SU-DHL-6 (cell line): ENCODE measurements around the gene TMEM198.

Source experiments
- CTCF ChIP-seq: fragments of 200-600 bp; sonication (generic); IDR thresholded peaks from one replicate; pipeline ENCODE4 v1.5.1; 2017; ENCODE audit warnings: antibody characterized with exemption, mild to moderate bottlenecking, low read length, moderate library complexity; ENCODE audit not compliant: insufficient read depth, poor library complexity, severe bottlenecking
- EZH2phosphoT487 ChIP-seq: fragments of 200-600 bp; sonication (generic), shearing (Covaris generic); conservative IDR thresholded peaks from 2 replicates; pipeline ENCODE4 v1.6.1; 2018; ENCODE audit warnings: mild to moderate bottlenecking, antibody characterized with exemption, low read length, moderate library complexity, mixed read lengths

GRCh38 chr2:219520079-219520478 lies 23.7 kb upstream of the TMEM198 start:
- TF ChIP-seq CTCF (no peak), EZH2phosphoT487 (no peak)
